ENCODE measurements around the gene DCAF12. TPM values are rescaled to one million over a fixed set of nuclear protein-coding genes. Genes with fewer than 3 reads are reported as not detected.

Gene DCAF12
- total RNA-seq, 2 experiments from 2014 or later: 31.7 to 70.5 TPM

DNA sequence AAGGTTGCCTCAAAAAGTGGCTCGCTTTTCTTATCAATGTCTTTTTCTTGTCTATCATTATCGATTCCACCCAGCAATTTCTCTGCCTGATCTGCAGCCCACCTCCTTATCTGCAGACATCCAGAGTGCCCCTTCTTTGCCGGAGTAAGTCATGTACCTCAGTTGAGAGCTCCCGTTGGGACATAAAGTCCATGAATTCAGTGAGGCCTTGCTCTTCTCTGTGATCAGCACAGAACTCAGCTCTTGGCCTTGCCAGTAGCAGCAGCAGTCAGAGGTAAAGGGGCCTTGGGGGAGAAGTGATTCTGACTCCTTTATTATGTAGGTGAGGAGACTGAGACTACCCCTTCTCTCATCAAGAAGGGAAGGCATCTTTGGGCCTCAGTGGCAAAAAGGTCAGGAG, 24.9 kb upstream of the DCAF12 start:
- no peak for TF ChIP-seq EZH2phosphoT487 (IDR thresholded peaks at IDR 0.05; ENCODE audit: borderline replicate concordance, low read depth, low read length)
- TF ChIP-seq, protein P1, sequence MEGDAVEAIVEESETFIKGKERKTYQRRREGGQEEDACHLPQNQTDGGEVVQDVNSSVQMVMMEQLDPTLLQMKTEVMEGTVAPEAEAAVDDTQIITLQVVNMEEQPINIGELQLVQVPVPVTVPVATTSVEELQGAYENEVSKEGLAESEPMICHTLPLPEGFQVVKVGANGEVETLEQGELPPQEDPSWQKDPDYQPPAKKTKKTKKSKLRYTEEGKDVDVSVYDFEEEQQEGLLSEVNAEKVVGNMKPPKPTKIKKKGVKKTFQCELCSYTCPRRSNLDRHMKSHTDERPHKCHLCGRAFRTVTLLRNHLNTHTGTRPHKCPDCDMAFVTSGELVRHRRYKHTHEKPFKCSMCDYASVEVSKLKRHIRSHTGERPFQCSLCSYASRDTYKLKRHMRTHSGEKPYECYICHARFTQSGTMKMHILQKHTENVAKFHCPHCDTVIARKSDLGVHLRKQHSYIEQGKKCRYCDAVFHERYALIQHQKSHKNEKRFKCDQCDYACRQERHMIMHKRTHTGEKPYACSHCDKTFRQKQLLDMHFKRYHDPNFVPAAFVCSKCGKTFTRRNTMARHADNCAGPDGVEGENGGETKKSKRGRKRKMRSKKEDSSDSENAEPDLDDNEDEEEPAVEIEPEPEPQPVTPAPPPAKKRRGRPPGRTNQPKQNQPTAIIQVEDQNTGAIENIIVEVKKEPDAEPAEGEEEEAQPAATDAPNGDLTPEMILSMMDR (conservative IDR thresholded peaks at IDR 0.05; ENCODE audit: low read length): no peak
- POLR2A ChIA-PET: interaction anchor here (0.5 to 1.7 kb wide), 8 partner anchors 9 to 1482 kb away, joined by 3 to 6 read pairs (median 4); partner anchors contain the start of gene DCAF12
- no peak overlapping the region for H3K4me3 ChIP-seq (ENCODE audit: low read depth, low read length, poor library complexity, severe bottlenecking)
- no peaks in the 10 kb centered on the region for H4K20me1 ChIP-seq (ENCODE audit: insufficient read depth, low read length)
- no peaks in the 10 kb centered on the region for H3K36me3 ChIP-seq (ENCODE audit: insufficient read depth, low read length)
- H3K9me2 ChIP-seq (ENCODE audit: insufficient read depth, low read length): no peaks in the 10 kb centered on the region
- H3K27ac ChIP-seq (ENCODE audit: low read depth, low read length, poor library complexity, severe bottlenecking): no peak overlapping the region
- H3K4me2 ChIP-seq (ENCODE audit: low read length): no peak overlapping the region
- BruUV-seq (replicated peaks): no TSS peak
- intact Hi-C loops (cut with micrococcal nuclease; ENCODE audit: unreplicated experiment): loop anchor here (10.0 kb wide), 1 partner anchor 137 kb away; no protein-coding TSS in a partner anchor
- no peaks in the 10 kb centered on the region for H3K79me2 ChIP-seq (ENCODE audit: insufficient read depth, low read depth, low read length)
- H2AFZ ChIP-seq (ENCODE audit: low read length): peak overlapping the region; percentile 10; the same call in 1 of the 2 replicates
- DNase-seq (ENCODE audit: low spot score): no peak
- CTCF ChIA-PET (ENCODE audit: unreplicated experiment): no interaction called here
- H3K4me1 ChIP-seq (ENCODE audit: insufficient read depth, low read length, poor library complexity, severe bottlenecking): peaks cover 20% of the 10 kb centered on the region
- no peaks in the 10 kb centered on the region for H3K9me3 ChIP-seq (ENCODE audit: low read length)

DNA sequence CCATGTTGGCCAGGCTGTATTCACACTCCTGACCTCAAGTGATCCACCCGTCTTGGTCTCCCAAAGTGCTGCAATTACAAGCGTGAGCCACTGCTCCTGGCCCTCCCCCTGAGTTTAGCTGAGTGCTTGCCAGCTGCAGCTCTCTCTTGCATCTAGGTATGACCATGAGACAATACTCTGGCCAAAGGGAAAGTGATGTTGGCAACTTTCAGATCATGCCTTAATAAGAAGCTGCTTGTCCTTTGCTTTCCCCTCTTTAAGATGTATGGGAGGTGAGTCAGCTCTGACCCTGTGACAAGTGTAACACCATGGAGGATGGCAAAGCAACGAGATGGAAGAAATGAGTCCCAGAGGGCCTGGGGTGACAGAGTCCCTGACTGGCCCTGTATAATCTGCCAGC, 18.7 kb upstream of the DCAF12 start:
- H3K4me1 ChIP-seq (ENCODE audit: insufficient read depth, low read length, poor library complexity, severe bottlenecking): no peaks in the 10 kb centered on the region
- no peak for DNase-seq (ENCODE audit: low spot score)
- H2AFZ ChIP-seq (ENCODE audit: low read length): no peak overlapping the region
- H3K4me3 ChIP-seq (ENCODE audit: low read depth, low read length, poor library complexity, severe bottlenecking): no peak overlapping the region
- no TSS peak for BruUV-seq (replicated peaks)
- no peak for TF ChIP-seq EZH2phosphoT487 (IDR thresholded peaks at IDR 0.05; ENCODE audit: borderline replicate concordance, low read depth, low read length)
- TF ChIP-seq, protein P1 (conservative IDR thresholded peaks at IDR 0.05; ENCODE audit: low read length): no peak
- no peak overlapping the region for H3K27ac ChIP-seq (ENCODE audit: low read depth, low read length, poor library complexity, severe bottlenecking)
- no peaks in the 10 kb centered on the region for H4K20me1 ChIP-seq (ENCODE audit: insufficient read depth, low read length)
- intact Hi-C loops (cut with micrococcal nuclease; ENCODE audit: unreplicated experiment): no loop called here
- H3K4me2 ChIP-seq (ENCODE audit: low read length): no peak overlapping the region
- no peaks in the 10 kb centered on the region for H3K9me3 ChIP-seq (ENCODE audit: low read length)
- no peaks in the 10 kb centered on the region for H3K79me2 ChIP-seq (ENCODE audit: insufficient read depth, low read depth, low read length)
- H3K36me3 ChIP-seq (ENCODE audit: insufficient read depth, low read length): no peaks in the 10 kb centered on the region
- no peaks in the 10 kb centered on the region for H3K9me2 ChIP-seq (ENCODE audit: insufficient read depth, low read length)
- POLR2A ChIA-PET: interaction anchor here (0.5 to 1.7 kb wide), 6 partner anchors 10 to 61 kb away, joined by 3 to 11 read pairs (median 4); no protein-coding TSS in a partner anchor
- CTCF ChIA-PET (ENCODE audit: unreplicated experiment): no interaction called here

DNA sequence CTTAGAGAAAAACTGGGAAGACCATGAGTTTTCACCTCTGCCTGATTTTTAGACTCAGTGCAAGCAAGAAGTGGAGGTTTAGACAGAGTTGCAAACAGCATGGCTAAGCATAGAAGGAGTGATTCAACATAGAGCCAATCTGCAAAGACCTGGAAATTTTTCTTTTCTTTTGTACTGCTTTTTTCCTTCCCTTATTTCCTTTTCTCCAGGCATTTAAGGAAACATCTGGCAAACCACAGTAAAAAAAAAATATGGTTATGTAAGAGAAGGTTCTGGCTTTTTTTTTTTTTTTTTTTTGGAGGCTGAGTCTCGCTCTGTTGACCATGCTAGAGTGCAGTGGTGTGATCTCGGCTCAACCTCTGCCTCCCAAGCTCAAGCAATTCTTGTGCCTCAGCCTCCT, 16.6 kb upstream of the DCAF12 start:
- POLR2A ChIA-PET: interaction anchor here (0.5 to 1.0 kb wide), 3 partner anchors 9 to 14 kb away, joined by 3 to 5 read pairs (median 5); no protein-coding TSS in a partner anchor
- H3K4me2 ChIP-seq (ENCODE audit: low read length): no peak overlapping the region
- TF ChIP-seq EZH2phosphoT487 (IDR thresholded peaks at IDR 0.05; ENCODE audit: borderline replicate concordance, low read depth, low read length): no peak

More for the DNA sequence above, 16.6 kb upstream of the DCAF12 start:
- Histone ChIP-seq H3K4me1 (ENCODE audit: insufficient read depth, low read length, poor library complexity, severe bottlenecking) (no peaks in the 10 kb centered on the region), H3K9me2 (ENCODE audit: insufficient read depth, low read length) (no peaks in the 10 kb centered on the region), H3K9me3 (ENCODE audit: low read length) (no peaks in the 10 kb centered on the region), H3K36me3 (ENCODE audit: insufficient read depth, low read length) (no peaks in the 10 kb centered on the region), H2AFZ (ENCODE audit: low read length) (no peak overlapping the region), H3K4me3 (ENCODE audit: low read depth, low read length, poor library complexity, severe bottlenecking) (no peak overlapping the region), H4K20me1 (ENCODE audit: insufficient read depth, low read length) (no peaks in the 10 kb centered on the region), H3K27ac (ENCODE audit: low read depth, low read length, poor library complexity, severe bottlenecking) (no peak overlapping the region), H3K79me2 (ENCODE audit: insufficient read depth, low read depth, low read length) (no peaks in the 10 kb centered on the region)
- CTCF ChIA-PET (ENCODE audit: unreplicated experiment): no interaction called here
- intact Hi-C loops (cut with micrococcal nuclease; ENCODE audit: unreplicated experiment): no loop called here
- BruUV-seq (replicated peaks): no TSS peak
- DNase-seq (ENCODE audit: low spot score): no peak
